Ramos (cell line): ENCODE results near the gene TBC1D8B.

Experiments used
- in situ Hi-C: fragments of 300-500 bp; cut with MboI; formaldehyde crosslinking; loops from one replicate; pipeline ENCODE4 v1.14.3; 2022; ENCODE audit warnings: low sequenced_read_pairs; ENCODE audit not compliant: unreplicated experiment

TBC1D8B gene

GRCh38 chrX:106894978-106895452 is 92.5 kb downstream of the TBC1D8B start:
- in situ Hi-C loops: no loop called here

DNA sequence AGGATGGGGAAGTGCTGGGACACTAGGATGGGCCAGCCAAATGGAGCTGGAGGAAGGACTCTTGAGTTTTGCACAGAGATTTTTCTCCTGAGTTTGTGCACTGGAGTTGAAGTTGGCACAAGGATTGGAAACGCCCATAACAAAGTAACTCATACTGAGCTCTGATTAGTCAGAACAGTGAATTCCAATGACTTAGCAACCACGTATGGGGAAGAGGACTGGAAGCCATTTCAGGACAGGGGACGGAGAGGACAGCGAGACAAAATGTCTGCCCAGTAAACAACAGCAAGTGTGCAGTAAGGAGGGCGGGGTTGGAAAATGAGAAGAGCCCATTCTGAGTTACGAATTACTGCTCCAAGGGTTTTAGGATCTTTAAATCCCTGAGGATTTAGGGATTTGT is 94.8 kb downstream of the TBC1D8B start:
- in situ Hi-C loops: no loop called here

DNA sequence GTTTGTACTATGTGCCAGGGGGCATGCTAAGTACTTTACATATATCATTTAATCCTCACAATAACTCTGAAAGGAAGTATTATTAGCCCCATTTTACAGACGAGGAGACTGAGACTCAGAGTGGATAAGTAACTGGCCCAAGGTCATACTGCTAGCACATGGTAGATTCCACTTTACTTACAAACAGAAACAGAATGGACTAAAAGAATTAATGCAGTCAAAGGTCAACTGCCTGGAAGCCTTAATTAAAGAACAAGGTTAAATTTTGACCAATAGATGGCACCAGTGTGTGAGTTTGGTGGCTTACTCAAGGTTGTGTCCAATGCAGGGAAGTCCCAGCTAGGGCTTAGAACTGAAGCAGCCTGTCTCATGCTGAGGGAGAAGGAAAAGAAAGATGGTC is 96.0 kb downstream of the TBC1D8B start:
- in situ Hi-C loops: no loop called here

DNA sequence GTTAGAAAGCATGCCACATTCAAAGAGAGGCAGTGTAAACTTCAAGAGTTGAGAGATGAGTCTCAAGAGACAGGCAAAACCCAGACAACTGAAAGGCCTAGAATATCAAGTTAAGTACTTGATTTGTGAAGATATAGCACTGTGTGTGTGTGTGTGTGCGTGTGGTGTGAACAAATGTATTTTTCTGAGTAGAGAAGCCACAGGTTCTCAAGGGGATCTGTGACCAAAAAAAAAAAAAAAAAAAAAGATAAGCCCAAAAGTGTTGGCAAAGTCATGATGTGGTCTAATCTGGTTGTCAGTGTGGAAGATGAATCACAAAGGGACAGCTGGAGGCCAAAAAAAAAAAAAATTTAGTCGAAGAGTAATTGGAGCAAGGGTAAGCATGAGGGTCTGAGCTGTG is 96.8 kb downstream of the TBC1D8B start:
- in situ Hi-C loops: no loop called here

GRCh38 chrX:106899841-106900240 is 97.4 kb downstream of the TBC1D8B start:
- in situ Hi-C loops: no loop called here

- in situ Hi-C loops: no loop called here
Measured at GRCh38 chrX:106901341-106901740, 98.9 kb downstream of the TBC1D8B start.

GRCh38 chrX:106901781-106902219 is 99.3 kb downstream of the TBC1D8B start:
- in situ Hi-C loops: no loop called here

DNA sequence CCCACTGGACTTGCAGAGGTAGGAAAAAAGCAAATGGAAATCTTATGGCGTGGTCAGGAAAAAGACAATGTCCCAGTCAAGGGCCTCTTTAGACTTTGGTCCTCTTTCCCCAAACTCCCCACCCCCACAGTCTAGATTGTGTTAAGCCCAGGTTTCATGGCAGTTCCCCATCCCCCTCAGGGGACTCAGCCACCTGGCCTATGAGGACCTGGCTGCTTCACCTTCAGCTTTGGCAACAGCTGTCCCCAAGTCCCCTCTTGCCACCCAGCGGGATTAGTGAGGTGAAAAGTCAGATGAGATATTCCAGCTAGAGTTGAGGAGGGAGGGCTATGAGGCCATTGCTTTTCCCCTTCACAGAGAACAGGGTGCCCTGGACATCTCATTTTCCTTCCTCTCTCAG is 100.2 kb downstream of the TBC1D8B start:
- in situ Hi-C loops: no loop called here

DNA sequence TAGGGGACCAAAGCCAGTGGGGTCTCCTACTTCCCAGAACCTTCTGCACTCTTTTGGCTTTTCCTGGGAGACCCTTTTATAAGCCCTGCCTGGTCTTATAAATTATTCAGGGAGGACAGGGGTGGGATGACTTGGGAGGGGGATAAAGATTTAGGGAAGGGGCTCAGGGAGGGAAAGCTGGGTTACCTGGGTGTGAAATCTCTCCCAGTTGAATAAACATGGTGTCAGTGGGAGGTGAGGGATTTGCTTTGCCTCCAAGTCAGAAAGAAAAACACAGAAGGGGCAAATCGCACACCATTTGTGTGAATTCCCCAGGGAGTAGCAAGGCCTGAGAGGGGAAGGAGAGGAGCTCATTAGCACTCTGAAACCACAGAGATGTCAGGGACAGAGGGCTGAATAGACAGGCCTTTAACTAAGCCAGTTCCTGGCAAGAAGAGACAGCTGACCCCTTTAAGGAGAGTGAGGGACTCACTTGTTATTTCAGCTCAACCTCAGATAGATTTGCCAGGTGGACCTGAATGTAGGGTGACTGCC is 100.9 kb downstream of the TBC1D8B start, which contains the start of gene RIPPLY1:
TSS of gene RIPPLY1 (minus strand) at position 51 of the 534 bp plus-strand sequence. CDS start 54 bp downstream, outside the sequence.
- in situ Hi-C loops: no loop called here

DNA sequence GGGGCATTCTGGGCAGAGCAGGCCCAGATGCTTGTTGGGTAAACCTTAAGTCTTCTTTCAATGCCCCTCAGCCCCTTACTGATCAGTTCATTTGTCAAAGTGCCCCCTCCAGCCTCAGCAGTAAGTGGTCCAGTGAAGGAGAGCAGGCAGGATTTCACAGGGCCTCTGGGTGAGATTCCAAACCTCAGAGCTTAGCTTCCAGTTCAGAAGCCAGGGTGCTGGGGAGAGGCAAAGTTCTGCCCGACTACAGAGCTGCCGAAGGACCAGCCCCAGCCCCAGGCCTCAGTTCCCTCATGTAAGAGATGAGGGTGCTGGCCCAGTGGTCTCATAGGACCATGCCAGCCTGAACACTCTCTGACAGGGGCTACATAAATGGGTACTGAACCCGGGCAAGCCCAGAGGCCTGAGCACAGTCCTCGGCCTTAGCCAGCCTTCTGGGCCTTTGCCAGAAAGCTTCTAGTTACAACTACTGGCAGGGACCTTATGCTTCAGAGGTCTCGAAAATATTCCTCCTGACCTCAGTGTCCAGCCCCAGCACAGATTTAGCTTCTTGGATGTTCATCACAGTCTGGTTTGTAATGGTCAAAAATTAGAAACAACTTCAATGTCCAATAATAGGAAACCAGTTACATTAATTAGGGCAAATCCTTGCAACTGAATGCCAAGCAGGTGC is 101.5 kb downstream of the TBC1D8B start:
- in situ Hi-C loops: no loop called here

DNA sequence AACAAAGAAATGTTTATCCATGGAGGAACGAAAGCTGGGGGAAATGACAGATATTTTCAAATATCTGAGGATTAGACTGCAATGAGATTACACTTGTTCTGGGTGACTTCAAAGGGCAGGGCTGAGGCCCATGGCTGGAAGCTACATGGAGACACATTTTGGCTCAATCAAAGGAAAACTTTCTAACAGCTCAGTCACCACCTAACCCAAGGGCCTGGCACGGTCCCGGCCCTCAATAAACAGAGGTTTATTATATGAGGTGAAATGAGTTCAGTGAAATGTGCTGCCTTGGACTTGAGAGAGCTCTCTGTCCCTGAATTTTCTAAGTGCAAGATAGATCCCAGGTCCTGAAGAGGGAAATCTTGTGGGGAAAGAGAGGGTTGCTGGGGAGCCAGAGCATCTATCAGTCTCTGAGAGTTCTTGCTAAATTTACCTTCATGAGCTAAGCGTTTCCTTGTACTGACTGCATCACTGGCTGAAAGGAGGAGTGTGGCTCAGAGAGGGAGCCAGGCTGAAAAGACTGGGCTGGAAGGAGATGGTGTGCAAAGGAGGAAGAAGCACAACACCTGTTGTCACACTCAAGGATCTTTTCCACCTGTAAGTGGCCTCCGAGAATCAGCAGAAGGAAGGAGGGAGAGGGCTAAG is 102.7 kb downstream of the TBC1D8B start:
- in situ Hi-C loops: no loop called here

DNA sequence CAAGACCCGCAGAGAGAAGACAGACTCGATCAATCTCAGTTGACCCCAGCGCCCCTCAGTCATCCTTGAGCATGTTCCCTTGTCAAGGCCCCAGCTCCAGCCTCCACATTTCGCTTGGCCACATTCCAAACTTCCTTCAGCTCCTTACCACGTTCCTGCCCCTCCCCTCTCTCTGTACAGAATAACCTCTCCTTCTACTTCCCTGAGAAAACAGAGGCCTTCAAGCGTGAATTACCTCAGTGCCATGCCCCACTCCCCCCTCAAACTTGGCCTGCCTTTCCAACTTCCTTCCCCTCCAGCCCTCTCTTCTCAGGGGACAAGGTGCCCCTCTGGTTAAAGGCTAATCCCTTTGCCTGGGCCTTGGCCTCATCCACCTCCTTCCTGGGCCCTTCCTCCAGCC is 103.9 kb downstream of the TBC1D8B start:
- in situ Hi-C loops: no loop called here

DNA sequence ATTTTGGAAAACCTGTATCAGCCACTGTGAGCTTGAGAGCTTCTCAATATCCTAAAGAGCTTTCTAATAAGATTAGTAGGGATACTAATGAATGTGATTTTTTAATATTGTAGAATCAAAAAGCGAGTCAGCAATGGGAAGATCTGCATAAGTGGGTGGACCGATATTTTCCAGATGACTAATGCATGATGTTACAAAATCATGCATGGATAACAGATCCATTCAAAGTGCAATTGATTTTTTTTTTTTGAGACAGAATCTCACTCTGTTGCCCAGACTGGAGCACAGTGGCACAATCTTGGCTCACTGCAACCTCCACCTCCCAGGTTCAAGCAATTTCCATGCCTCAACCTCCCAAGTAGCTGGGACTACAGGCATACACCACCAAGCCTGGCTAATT is 110.4 kb downstream of the TBC1D8B start:
- in situ Hi-C loops: no loop called here

DNA sequence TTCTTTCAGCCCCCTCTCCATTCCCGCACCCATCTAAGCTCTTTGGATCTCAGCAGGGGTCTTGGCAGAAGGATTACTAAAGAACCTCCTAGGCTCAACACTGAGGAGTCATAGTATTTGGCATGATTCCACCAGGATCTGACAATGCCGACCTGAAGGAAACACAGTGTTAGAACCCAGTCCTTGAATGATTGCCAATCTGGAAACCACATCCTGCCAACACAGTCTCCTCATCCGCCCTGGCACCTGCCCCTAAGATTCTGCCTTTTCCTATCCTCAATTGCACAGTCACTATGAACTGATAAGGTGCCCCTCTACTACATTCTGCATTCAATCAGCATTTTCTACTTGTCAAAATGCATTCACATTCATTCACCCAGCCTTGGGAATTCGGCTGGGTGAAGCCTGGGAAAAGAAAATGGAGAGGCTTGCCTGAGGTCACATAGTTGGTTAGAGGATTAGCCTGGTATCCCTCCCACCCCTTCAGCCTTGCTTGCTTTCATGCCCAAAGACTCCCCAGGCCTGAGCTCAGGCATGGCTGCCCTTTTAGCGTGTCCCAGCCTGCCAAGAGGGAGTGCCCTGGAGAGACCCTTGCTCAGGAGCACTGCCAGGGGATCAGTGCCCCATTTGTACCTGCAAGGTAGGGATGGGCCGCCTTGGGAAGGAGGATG is 115.5 kb downstream of the TBC1D8B start:
- in situ Hi-C loops: no loop called here

DNA sequence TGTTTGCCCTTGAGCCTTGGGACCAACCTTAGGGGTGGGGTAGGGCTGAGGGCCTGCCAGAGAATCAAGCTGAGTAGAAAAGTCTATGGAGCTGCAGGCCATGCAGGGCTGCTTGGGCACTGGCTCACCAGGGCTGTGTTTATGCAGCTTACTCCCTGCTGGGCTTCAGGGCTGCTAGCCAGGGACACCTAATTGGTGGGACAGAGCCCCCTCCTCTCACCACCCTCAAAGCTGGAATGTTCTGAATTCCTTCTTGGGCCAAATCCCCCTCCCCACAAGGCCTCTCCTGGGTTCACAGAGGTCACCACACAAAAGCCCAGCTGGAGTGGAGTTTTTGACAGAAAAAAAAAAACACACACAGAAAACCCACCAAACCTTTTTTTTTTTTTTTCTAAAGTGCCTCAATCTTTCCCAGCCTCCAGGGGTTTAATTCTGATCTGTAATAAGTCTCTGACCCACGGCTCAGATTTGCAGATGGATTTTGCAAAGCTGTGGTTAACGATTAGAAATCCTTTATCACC is 117.5 kb downstream of the TBC1D8B start, which contains the start of gene CLDN2:
TSS of gene CLDN2 (plus strand) at position 471 of the 521 bp plus-strand sequence. CDS start 7,827 bp downstream, outside the sequence.
- in situ Hi-C loops: no loop called here

GRCh38 chrX:106921637-106922036 is 119.2 kb downstream of the TBC1D8B start:
- in situ Hi-C loops: no loop called here
